SK-N-SH (cell line): ENCODE data around the gene CABLES2.

ENCODE experiments used
- EP300 ChIP-seq, 2 experiments: IDR thresholded peaks; 2 replicates each; pipeline versions ENCODE4 v1.4.0 to v1.6.1; 2012; ENCODE audit warnings: borderline replicate concordance in 1 of 2, low read depth in 1 of 2, low read length in 1 of 2
- FOXJ3 ChIP-seq: sonication (generic); formaldehyde crosslinking; IDR thresholded peaks from 2 replicates; pipeline ENCODE4 v1.5.1; 2020; ENCODE audit warnings: mild to moderate bottlenecking, missing genetic modification reagents
- FOXM1 ChIP-seq: IDR thresholded peaks from 2 replicates; pipeline ENCODE4 v1.4.0; 2012; ENCODE audit warnings: low read depth, mild to moderate bottlenecking
- GABPA ChIP-seq: IDR thresholded peaks from 2 replicates; pipeline ENCODE4 v1.4.0; 2012; ENCODE audit warnings: low read depth, mild to moderate bottlenecking
- NRF1 ChIP-seq: IDR thresholded peaks from 2 replicates; pipeline ENCODE4 v1.6.1; 2012; ENCODE audit warnings: low read depth, mild to moderate bottlenecking, low read length
- POLR2AphosphoS5 ChIP-seq: IDR thresholded peaks from 2 replicates; pipeline ENCODE4 v1.6.1; 2012; ENCODE audit warnings: low read depth, low read length
- RAD21 ChIP-seq: IDR thresholded peaks from 2 replicates; pipeline ENCODE4 v1.6.1; 2012; ENCODE audit warnings: mild to moderate bottlenecking, low read length
- SIN3A ChIP-seq: IDR thresholded peaks from 2 replicates; pipeline ENCODE4 v1.6.1; 2012; ENCODE audit warnings: low read depth, mild to moderate bottlenecking, low read length, moderate library complexity, borderline replicate concordance
- TF ChIP-seq, protein P1 (sequence below): IDR thresholded peaks from 2 replicates; pipeline ENCODE4 v1.4.0; 2012; ENCODE audit warnings: low read depth
- TF ChIP-seq, protein P2 (sequence below): fragments of 200-600 bp; sonication (generic); IDR thresholded peaks from 2 replicates; pipeline ENCODE4 v1.6.1; 2017; ENCODE audit warnings: antibody characterized with exemption, mild to moderate bottlenecking, moderate library complexity

DNA sequence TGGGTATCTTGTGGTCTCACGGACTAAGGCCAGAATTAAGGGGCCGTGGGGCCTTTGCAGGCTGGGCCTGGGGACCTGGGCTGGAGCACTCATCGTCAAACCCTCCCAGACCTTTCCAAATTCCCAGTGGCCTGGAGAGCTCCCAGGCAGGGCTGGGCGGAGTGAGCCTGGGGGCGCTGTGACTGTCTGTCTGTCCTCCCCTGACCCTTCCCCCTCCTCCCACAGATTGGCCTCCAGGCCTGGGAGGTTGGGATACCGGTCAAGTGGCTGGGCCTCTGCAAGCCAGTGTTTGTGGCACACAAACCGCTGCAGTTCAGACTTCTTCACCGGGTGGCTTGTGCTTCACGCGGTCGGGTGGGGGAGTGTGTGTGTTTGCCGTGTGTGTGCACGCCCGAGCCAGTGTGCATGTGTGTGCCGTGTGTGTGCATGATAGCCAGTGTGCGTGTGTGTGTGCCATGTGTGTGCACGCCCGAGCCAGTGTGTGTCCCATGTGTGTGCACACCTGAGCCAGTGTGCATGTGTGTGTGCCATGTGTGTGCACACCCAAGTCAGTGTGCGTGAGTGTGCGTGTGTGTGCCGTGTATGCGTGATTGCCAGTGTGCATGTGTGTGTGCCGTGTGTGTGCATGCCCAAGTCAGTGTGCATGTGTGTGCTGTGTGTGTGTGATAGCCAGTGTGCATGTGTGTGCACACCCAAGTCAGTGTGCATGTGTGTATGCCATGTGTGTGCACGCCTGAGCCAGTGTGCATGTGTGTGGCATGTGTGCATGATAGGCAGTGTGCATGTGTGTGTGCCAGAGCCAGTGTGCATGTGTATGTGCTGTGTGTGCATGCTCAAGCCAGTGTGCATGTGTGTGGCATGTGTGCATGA, 14.0 kb upstream of the CABLES2 start:
- no peak for TF ChIP-seq POLR2AphosphoS5
- no peak for TF ChIP-seq GABPA
- TF ChIP-seq, protein P1, sequence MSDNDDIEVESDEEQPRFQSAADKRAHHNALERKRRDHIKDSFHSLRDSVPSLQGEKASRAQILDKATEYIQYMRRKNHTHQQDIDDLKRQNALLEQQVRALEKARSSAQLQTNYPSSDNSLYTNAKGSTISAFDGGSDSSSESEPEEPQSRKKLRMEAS: no peak
- no peak for TF ChIP-seq FOXM1
- no peak for TF ChIP-seq EP300 (IDR thresholded peaks at IDR 0.05; ENCODE audit: borderline replicate concordance in 1 of 2, low read depth in 1 of 2, low read length in 1 of 2)
- TF ChIP-seq, protein P2, sequence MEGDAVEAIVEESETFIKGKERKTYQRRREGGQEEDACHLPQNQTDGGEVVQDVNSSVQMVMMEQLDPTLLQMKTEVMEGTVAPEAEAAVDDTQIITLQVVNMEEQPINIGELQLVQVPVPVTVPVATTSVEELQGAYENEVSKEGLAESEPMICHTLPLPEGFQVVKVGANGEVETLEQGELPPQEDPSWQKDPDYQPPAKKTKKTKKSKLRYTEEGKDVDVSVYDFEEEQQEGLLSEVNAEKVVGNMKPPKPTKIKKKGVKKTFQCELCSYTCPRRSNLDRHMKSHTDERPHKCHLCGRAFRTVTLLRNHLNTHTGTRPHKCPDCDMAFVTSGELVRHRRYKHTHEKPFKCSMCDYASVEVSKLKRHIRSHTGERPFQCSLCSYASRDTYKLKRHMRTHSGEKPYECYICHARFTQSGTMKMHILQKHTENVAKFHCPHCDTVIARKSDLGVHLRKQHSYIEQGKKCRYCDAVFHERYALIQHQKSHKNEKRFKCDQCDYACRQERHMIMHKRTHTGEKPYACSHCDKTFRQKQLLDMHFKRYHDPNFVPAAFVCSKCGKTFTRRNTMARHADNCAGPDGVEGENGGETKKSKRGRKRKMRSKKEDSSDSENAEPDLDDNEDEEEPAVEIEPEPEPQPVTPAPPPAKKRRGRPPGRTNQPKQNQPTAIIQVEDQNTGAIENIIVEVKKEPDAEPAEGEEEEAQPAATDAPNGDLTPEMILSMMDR: no peak
- no peak for TF ChIP-seq SIN3A
- no peak for TF ChIP-seq RAD21
- no peak for TF ChIP-seq NRF1
- no peak for TF ChIP-seq FOXJ3 (CRISPR knock-in tag)
